ENCODE results near the gene PARP4.

DNA sequence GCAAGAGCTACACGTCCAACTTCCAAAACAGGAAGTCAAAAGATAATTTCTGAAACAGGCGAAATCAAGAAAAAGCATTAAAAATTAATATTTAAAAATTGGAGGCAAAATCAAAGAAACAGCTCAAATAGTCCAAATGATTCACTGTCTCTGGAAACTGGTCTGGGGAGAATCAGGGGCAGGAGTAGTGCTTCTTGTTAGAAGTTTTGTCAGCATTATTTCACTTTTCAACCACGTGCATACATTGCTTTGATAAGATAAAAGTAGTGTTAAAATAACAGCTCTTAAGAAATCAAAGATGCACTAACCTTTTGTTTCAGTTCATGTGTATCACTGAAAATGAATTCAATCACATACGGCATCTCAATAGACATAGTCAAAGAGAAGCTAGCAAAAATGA, 53.8 kb downstream of the PARP4 start:
- TF ChIP-seq, protein P1, sequence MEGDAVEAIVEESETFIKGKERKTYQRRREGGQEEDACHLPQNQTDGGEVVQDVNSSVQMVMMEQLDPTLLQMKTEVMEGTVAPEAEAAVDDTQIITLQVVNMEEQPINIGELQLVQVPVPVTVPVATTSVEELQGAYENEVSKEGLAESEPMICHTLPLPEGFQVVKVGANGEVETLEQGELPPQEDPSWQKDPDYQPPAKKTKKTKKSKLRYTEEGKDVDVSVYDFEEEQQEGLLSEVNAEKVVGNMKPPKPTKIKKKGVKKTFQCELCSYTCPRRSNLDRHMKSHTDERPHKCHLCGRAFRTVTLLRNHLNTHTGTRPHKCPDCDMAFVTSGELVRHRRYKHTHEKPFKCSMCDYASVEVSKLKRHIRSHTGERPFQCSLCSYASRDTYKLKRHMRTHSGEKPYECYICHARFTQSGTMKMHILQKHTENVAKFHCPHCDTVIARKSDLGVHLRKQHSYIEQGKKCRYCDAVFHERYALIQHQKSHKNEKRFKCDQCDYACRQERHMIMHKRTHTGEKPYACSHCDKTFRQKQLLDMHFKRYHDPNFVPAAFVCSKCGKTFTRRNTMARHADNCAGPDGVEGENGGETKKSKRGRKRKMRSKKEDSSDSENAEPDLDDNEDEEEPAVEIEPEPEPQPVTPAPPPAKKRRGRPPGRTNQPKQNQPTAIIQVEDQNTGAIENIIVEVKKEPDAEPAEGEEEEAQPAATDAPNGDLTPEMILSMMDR (conservative IDR thresholded peaks at IDR 0.05; ENCODE audit: low read length) = no peak
- TF ChIP-seq EZH2phosphoT487 (IDR thresholded peaks at IDR 0.05; ENCODE audit: borderline replicate concordance) = no peak

Measured in Loucy (cell line).